Activated CD4-positive, alpha-beta T cell treated with anti-CD3 and anti-CD28 coated beads, Interleukin-2, amount 50 U/mL, for 16 hours (primary cell): ENCODE results near the gene LONP2.
A peak's percentile ranks its signal among the peaks of the same experiment; 100 is the strongest.
"Not testable (repeated sequence)": the region's sequence is repeated elsewhere in the genome, so short reads cannot be mapped to it uniquely, and the experiment has no call there.

Experiments used
- DNase-seq: peaks from one replicate; pipeline ENCODE4 v3.0.0-alpha.2; 2020

LONP2 gene

GRCh38 chr16:48235556-48236136 lies 8.5 kb upstream of the LONP2 start:
- DNase-seq = no peak

DNA sequence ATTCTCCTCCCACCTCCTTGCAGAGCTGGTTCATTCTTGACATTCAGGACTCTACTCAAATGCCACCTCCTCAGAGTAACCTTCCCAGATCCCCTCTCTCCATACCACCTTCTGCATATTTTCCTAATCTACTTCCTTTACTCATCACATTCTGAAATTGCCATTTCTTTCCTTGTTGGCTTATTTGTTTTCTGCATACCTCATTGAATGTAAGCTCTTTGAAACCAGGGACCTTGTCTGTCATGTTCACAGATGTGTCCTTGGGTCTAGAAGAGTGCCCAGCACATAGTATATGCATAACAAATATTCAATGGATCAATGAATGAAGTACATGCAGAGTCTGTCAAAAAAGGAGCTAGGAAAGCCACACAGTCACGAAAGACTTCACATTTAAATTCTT lies 7.8 kb upstream of the LONP2 start:
- DNase-seq = no peak

GRCh38 chr16:48240147-48240546 lies 4.0 kb upstream of the LONP2 start:
- DNase-seq = not testable (repeated sequence)

GRCh38 chr16:48244863-48245195 lies 729 bp downstream of the LONP2 start:
- DNase-seq = no peak

- no peak for DNase-seq
Observed at GRCh38 chr16:48246066-48246465, 2.0 kb downstream of the LONP2 start.

DNA sequence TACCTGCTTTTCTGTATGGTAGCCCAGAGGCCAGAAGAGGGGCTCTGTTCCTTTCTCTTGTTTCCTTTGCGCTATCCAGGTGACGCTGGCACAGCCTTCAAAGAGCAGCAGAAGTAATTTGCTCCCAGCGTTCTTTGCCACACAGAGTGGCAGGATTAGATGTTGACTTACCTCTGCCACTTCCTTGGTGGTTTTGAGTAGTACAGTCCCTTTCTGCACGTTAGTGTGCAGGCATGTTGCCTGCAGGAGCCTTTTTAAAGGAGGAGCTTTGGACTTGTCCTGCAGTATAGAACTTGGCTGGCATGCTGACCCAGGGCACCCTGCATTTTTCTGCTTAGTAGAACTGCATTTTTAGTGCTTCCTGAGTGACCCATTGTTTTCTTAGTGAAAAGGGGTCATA lies 3.2 kb downstream of the LONP2 start, which contains the start of gene ABCC11:
Gene ABCC11 (minus strand): TSS at position 229 of the 400 bp plus-strand sequence. CDS start 15,618 bp downstream, outside the sequence.
- no peak for DNase-seq

DNA sequence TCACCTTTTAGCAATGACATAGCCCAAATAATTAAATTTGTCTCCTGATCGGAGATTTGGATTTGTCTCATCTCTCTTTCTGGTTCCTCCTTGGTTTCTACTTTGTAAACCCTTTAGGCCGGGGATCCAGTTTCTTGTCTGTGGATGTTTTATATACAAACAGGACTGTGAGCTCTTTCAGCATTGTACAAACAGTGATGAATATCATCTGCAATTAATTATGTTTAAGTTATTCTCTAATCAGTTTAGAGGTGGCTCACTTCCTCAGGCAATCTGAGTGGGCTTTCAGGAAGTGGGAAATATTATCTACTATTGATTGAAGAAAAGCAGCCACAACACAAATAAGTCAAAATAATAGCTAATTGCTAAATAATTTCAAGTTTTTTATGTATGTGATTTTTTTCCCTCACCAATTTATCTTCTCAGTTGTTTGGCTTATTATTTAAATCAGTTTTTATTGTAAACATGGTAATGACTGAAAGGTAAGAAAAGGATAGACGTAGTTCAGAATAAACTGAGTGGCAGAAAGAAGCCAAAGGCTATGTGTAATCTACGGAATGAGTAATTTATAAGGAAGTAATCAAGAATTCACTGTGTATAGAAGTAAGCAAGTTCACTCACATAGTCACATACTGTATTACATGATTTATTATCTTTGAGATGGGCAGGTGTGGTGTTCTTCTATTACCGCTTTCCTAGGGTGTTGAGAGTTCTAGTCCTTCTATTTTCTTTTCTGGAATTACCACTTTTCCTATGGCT lies 6.6 kb downstream of the LONP2 start:
- no peak for DNase-seq

DNA sequence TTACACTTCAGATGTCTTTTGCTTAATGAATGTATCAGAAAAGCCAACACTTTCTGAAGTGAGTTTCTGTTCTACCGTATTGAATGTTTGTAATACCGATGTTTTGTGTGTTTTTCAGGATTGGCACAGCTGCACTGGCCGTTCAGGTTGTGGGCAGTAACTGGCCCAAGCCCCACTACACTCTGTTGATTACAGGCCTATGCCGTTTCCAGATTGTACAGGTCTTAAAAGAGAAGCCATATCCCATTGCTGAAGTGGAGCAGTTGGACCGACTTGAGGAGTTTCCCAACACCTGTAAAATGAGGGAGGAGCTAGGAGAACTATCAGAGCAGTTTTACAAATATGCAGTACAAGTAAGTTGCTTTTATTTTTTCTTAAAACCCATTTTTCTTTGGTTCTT lies 7.9 kb downstream of the LONP2 start:
- no peak for DNase-seq

GRCh38 chr16:48256579-48257177 lies 12.6 kb downstream of the LONP2 start:
- DNase-seq = no peak

DNA sequence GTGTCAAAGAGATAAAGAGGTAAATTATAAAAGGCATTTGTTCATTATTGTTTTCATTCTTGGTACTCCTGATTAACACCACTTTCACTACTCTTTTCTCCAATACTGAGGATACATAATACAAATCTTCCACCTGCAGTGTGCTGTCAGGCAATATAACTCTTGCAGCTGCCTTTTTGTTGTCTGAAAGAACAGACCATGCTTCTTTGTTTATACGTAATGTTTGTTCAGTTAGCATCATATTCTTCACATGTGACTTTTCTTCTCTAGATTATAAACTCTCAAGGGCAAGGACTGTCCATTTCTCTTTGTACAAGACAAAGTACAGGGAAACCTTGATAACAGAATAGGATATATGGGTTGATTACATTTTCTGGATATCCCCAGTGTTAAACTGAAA lies 17.5 kb downstream of the LONP2 start:
- no peak for DNase-seq

- no peak for DNase-seq
Observed at GRCh38 chr16:48262631-48263030, 18.5 kb downstream of the LONP2 start.

DNA sequence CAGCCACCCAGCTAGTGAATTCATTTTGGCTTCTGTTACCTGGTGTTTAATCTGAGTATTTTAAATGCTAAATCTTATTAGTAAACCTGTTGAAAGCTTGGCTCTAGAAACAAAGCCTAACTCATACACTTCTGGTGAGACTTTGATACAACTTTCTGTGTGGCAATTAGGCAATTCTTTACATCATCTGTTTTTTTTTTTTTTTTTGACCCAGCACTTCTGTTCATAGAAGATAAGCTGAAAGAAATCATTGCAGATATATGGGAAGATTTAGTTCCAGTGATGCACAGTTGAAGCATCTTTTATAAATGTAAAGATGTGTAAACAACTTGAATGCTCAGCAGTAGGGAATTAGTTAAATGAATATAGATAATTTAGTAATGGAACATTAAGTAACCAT lies 24.9 kb downstream of the LONP2 start:
- DNase-seq = no peak

DNA sequence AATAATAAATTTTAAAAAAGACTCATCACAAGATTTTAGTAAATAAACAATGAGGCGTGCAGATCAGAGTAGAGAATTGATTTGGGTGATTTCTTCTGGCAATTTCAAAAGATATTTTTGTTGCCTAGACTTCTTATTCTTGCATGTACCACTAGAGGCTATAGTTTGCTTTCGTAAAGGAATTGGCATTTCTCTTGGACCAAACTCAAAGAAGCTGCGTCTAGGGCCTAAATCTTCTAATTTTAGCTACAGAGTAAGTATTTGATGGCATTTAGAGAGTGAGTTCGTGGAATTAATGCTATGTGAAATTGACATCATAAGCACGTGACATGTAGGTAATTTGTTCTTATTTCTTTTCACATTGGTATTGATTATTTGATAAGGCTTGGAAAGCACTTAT lies 27.6 kb downstream of the LONP2 start:
- DNase-seq = no peak

- DNase-seq = no peak
Observed at GRCh38 chr16:48272837-48273421, 28.8 kb downstream of the LONP2 start.

- no peak for DNase-seq
Observed at GRCh38 chr16:48274476-48274875, 30.4 kb downstream of the LONP2 start.

GRCh38 chr16:48276102-48276501 lies 32.0 kb downstream of the LONP2 start:
- DNase-seq = no peak

DNA sequence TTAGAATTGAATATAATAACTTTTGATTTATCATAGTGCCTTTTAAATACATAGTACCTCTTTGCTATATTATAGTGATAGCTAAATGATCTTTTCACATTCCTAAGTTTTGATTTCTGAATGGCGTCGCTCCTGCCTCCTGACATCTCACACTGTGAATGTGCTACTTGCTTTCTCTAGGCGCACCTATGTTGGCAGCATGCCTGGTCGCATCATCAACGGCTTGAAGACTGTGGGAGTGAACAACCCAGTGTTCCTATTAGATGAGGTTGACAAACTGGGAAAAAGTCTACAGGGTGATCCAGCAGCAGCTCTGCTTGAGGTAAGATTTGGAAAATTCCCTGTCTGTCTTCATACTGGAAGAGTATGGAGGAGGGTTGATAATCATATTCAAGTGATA lies 33.1 kb downstream of the LONP2 start:
- no peak for DNase-seq

- no peak for DNase-seq
Observed at GRCh38 chr16:48279199-48279598, 35.1 kb downstream of the LONP2 start.

- peak; percentile 5 for DNase-seq
Observed at GRCh38 chr16:48280546-48280945, 36.4 kb downstream of the LONP2 start.

DNA sequence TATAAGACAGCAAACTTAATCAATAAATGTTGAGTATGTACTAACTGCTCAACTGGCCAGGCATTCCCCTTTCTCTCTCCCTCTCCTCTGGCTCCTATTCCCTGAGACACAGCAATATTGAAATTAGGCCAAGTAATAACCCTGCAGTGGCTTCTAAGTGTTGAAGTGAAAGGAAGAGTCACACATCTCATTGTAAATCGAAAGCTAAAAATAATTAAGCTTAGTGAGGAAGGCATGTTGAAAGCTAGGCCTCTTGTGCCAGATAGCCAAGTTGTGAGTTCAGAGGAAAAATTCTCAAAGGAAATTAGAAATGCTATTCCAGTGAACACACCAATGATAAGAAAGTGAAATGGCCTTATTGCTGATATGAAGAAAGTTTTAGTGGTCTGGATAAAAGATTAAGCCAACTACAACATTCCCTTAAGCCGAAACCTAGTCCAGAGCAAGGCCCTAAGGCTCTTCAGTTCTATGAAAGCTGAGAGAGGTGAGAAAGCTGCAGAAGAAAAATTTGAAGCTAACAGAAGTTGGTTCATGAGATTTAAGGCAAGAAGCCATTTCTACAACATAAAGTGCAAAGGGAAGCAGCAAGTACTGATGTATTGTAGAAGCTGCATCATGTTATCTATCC lies 38.6 kb downstream of the LONP2 start:
- no peak for DNase-seq

- no peak for DNase-seq
Observed at GRCh38 chr16:48284772-48285409, 40.8 kb downstream of the LONP2 start.

GRCh38 chr16:48287239-48287638 lies 43.1 kb downstream of the LONP2 start:
- no peak for DNase-seq

DNA sequence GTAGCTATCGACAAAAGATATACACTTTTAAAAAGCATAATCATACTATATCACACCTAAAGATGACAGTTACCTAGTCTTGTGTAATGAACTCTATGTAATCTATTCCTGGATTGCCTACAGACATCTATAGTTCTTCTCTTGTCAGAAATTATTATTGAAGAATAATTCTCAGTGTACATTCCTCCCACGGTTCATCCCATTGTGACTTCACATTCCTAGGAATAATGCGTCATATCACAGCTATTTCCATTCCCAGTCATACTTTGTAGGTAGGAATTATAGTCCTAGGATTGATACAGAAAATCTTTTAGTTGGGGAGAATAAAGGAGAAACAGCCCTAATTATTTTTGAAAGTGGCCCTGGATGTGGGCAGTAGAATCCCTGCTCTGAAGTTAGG lies 47.2 kb downstream of the LONP2 start:
- no peak for DNase-seq
